ENCODE data around the gene ZNF132. TPM values are rescaled to one million over a fixed set of nuclear protein-coding genes. Genes with fewer than 3 reads are reported as not detected.

ZNF132 gene
- total RNA-seq, 1 experiment from 2014 or later: not detected

DNA sequence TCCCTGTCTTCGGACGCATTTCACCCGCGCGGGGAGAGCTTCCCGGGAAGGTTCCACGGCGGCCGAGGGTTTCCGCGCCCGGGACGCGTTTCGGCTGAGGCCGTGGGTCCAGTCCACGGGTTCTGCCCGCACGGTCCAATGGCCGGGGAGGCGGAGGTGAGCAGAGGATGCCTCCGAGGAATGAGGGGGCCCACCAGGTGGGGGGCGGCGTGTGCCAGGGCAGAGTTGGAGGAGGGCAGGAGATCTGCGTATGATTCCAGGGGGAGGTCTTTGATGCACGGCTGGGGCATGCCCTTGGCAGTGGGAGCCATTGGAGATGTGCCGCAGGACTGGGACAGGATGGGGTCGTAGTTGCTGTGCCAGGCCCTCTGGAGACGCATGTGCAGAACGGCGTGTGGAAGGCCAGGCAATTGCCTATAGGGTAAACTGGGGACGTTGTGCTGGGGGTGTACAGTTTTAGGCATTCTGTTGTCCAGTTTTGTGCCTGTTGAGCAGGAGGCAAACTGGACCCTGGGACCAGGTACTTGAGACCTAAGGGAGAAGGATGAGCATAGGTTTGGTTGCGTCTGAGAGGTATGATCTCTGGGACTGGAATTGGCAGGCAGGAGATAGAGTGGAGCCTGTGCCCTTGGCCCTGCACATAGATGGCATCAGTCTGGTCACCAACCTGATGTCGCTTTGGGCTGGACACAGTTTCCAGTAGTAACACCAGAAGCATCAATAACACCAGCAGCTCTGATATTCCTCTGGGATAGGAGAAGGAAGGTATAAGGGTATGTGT is 30.8 kb downstream of the ZNF132 start:
- Histone ChIP-seq H3K36me3 (ENCODE audit: control insufficient read depth in 1 of 2, insufficient read depth in 2 of 2, low read length in 2 of 2) (no peaks in the 10 kb centered on the region), H3K4me2 (ENCODE audit: low read length) (peak overlapping the region; percentile 96), H3K4me3 (replicated peaks in 1 of 2; ENCODE audit: low read depth in 1 of 2, low read length in 2 of 2) (peak overlapping the region; percentile 93 to 99), H2AFZ (ENCODE audit: low read depth, low read length, poor library complexity, severe bottlenecking) (no peak overlapping the region), H4K20me1 (ENCODE audit: insufficient read depth) (no peaks in the 10 kb centered on the region), H3K27ac (ENCODE audit: low read depth, low read length) (peak overlapping the region; percentile 93), H3K27me3 (ENCODE audit: insufficient read depth, low read length) (no peaks in the 10 kb centered on the region), H3K9me3 (ENCODE audit: control insufficient read depth in 1 of 2, insufficient read depth in 1 of 2, low read depth in 1 of 2, low read length in 2 of 2) (no peaks in the 10 kb centered on the region), H3K79me2 (ENCODE audit: insufficient read depth, low read length) (peaks cover 56% of the 10 kb centered on the region), H3K9ac (ENCODE audit: low read length) (peak overlapping the region; percentile 86), H3K9me2 (ENCODE audit: insufficient read depth) (no peaks in the 10 kb centered on the region), H3K4me1 (ENCODE audit: control insufficient read depth in 1 of 2, insufficient read depth in 2 of 2, low read length in 2 of 2) (peaks cover 16 to 25% of the 10 kb centered on the region in 2 experiments)
- TF ChIP-seq ZFX (IDR thresholded peaks at IDR 0.05): peak; percentile 42; the same call in 1 of the 2 replicates
- TF ChIP-seq SIN3A (IDR thresholded peaks at IDR 0.05; ENCODE audit: low read depth): peak; percentile 35; the same call in 1 of the 2 replicates
- TF ChIP-seq ELF1 (IDR thresholded peaks at IDR 0.05; ENCODE audit: borderline replicate concordance, low read depth): no peak
- DNase-seq (ENCODE audit: low read depth, low spot score): no peak
- ATAC-seq: peak; percentile 56
- BruUV-seq (replicated peaks): TSS peak; percentile 51
- ChIA-PET CTCF (no interaction called here), POLR2A (interaction anchor here (0.8 to 2.0 kb wide), 4 partner anchors 33 to 111 kb away, joined by 4 to 9 read pairs (median 4); partner anchors contain the start of genes ZBTB45, ZNF324B and ZNF497), RAD21 (ENCODE audit: low non-redundant PET in 1 of 2, low total read pairs in 2 of 2, uncharacterized antibody in 2 of 2, unreplicated experiment in 2 of 2) (interaction anchor here in 1 of 2 experiments (0.6 kb wide), 1 partner anchor 96 kb away, joined by 3 read pairs; no protein-coding TSS in a partner anchor)
- intact Hi-C loops (cut with micrococcal nuclease): loop anchor here (5.0 kb wide), 2 partner anchors 43 to 82 kb away; partner anchors contain the start of genes ZNF324B and ZSCAN22

DNA sequence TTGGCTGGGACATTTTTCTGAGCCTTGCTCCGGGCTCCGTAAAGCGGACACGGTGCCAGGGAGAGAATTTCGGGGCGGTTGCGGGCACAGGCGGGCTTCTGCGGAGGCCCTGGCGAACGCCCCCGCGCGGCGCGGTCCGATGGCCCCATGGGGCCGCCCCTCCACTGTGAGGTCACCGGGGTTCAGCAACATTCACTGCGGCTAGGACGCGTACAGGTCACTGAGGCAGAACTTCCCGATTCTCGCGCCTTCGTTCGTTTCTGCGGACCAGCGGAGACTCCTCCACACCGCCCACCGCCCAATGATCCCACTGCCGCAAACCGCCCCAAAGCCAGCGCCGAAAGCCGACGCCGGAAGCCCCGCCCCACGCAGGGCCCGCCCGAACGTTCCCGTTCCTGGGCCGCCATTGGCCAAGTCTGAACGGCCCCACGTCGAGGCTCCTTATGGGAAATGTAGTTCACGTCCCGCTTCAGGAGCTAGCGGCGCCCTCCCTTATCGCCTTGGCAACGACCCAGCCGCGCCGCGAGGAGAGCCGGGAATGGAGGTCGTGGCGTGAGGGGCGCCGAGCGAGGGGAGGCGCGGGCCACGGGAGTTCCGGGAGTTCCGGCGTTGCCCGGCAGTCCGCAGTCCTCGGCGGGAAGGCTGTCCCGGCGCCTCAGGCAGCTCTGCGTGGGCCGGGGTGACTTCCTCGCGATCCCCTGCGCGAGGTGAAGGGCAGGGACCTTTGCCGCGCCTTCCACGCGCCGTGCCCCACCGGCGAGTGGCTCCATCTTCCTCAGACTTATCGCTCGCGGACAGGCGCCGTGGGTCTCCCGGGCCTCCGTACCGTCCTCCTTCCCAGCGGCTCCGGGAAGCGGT is 31.6 kb downstream of the ZNF132 start, which contains the start of gene ZNF584:
TSS of gene ZNF584 (plus strand) at position 498 of the 858 bp plus-strand sequence. CDS start 499 bp downstream, outside the sequence.
- ATAC-seq: peak; percentile 89
- POLR2A ChIA-PET: interaction anchor here (0.8 to 2.0 kb wide), 4 partner anchors 32 to 111 kb away, joined by 4 to 9 read pairs (median 4); partner anchors contain the start of genes ZBTB45, ZNF324B and ZNF497
- BruUV-seq (replicated peaks): no TSS peak
- TF ChIP-seq, protein P1, sequence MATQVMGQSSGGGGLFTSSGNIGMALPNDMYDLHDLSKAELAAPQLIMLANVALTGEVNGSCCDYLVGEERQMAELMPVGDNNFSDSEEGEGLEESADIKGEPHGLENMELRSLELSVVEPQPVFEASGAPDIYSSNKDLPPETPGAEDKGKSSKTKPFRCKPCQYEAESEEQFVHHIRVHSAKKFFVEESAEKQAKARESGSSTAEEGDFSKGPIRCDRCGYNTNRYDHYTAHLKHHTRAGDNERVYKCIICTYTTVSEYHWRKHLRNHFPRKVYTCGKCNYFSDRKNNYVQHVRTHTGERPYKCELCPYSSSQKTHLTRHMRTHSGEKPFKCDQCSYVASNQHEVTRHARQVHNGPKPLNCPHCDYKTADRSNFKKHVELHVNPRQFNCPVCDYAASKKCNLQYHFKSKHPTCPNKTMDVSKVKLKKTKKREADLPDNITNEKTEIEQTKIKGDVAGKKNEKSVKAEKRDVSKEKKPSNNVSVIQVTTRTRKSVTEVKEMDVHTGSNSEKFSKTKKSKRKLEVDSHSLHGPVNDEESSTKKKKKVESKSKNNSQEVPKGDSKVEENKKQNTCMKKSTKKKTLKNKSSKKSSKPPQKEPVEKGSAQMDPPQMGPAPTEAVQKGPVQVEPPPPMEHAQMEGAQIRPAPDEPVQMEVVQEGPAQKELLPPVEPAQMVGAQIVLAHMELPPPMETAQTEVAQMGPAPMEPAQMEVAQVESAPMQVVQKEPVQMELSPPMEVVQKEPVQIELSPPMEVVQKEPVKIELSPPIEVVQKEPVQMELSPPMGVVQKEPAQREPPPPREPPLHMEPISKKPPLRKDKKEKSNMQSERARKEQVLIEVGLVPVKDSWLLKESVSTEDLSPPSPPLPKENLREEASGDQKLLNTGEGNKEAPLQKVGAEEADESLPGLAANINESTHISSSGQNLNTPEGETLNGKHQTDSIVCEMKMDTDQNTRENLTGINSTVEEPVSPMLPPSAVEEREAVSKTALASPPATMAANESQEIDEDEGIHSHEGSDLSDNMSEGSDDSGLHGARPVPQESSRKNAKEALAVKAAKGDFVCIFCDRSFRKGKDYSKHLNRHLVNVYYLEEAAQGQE (IDR thresholded peaks at IDR 0.05; ENCODE audit: low read depth): no peak
- TF ChIP-seq YY1 (IDR thresholded peaks at IDR 0.05; ENCODE audit: extremely low read depth, insufficient replicate concordance, low read depth, low read length) (peak; percentile 74), RAD21 (IDR thresholded peaks at IDR 0.05; ENCODE audit: low read depth) (no peak), SRF (IDR thresholded peaks at IDR 0.05; ENCODE audit: low read depth) (no peak), SP1 (IDR thresholded peaks at IDR 0.05; ENCODE audit: low read depth) (peak; percentile 93), POLR2AphosphoS5 (IDR thresholded peaks at IDR 0.05; ENCODE audit: low read depth, low read length) (peak; percentile 86), EZH2 (IDR thresholded peaks at IDR 0.05) (no peak), POLR2A (IDR thresholded peaks at IDR 0.05; ENCODE audit: borderline replicate concordance, extremely low read depth, insufficient read depth, insufficient read length) (peak; percentile 81)

More for the DNA sequence above, 31.6 kb downstream of the ZNF132 start, which contains the start of gene ZNF584:
- Histone ChIP-seq H3K36me3 (ENCODE audit: control insufficient read depth in 1 of 2, insufficient read depth in 2 of 2, low read length in 2 of 2) (no peaks in the 10 kb centered on the region), H4K20me1 (ENCODE audit: insufficient read depth) (no peaks in the 10 kb centered on the region), H3K27me3 (ENCODE audit: insufficient read depth, low read length) (no peaks in the 10 kb centered on the region), H2AFZ (ENCODE audit: low read depth, low read length, poor library complexity, severe bottlenecking) (no peak within 1 kb of the TSS), H3K79me2 (ENCODE audit: insufficient read depth, low read length) (peaks cover 48% of the 10 kb centered on the region), H3K9ac (ENCODE audit: low read length) (peak within 1 kb of the TSS; percentile 86), H3K4me3 (replicated peaks in 1 of 2; ENCODE audit: low read depth in 1 of 2, low read length in 2 of 2) (peak within 1 kb of the TSS; percentile 93 to 99), H3K4me2 (ENCODE audit: low read length) (peak within 1 kb of the TSS; percentile 96), H3K9me2 (ENCODE audit: insufficient read depth) (no peaks in the 10 kb centered on the region), H3K4me1 (ENCODE audit: control insufficient read depth in 1 of 2, insufficient read depth in 2 of 2, low read length in 2 of 2) (peaks cover 16 to 30% of the 10 kb centered on the region in 2 experiments), H3K27ac (ENCODE audit: low read depth, low read length) (peak within 1 kb of the TSS; percentile 93), H3K9me3 (ENCODE audit: control insufficient read depth in 1 of 2, insufficient read depth in 1 of 2, low read depth in 1 of 2, low read length in 2 of 2) (no peaks in the 10 kb centered on the region)
- ChIA-PET RAD21 (ENCODE audit: low non-redundant PET in 1 of 2, low total read pairs in 2 of 2, uncharacterized antibody in 2 of 2, unreplicated experiment in 2 of 2) (interaction anchor here in 1 of 2 experiments (0.6 kb wide), 1 partner anchor 97 kb away, joined by 3 read pairs; no protein-coding TSS in a partner anchor), CTCF (no interaction called here)
- intact Hi-C loops (cut with micrococcal nuclease): loop anchor here (1.0 to 5.0 kb wide), 3 partner anchors 44 to 81 kb away; partner anchors contain the start of genes ZNF324B and ZSCAN22
- peak; percentile 85 for DNase-seq (ENCODE audit: low read depth, low spot score)

Data from HCT116 (cell line).